GM19099 (cell line): ENCODE results near the gene PCDHGB2.
"Not testable (repeated sequence)": the region's sequence is repeated elsewhere in the genome, so short reads cannot be mapped to it uniquely, and the experiment has no call there.

ENCODE experiments used
- POLR2A ChIP-seq: IDR thresholded peaks from 3 replicates; pipeline ENCODE4 v1.6.1; 2011; ENCODE audit warnings: low read depth; ENCODE audit not compliant: insufficient read length; ENCODE audit errors: extremely low read depth

Gene PCDHGB2

GRCh38 chr5:141371572-141372475 is 12.0 kb downstream of the PCDHGB2 start:
- TF ChIP-seq POLR2A: no peak

GRCh38 chr5:141373673-141374317 is 14.0 kb downstream of the PCDHGB2 start, which contains the start of gene PCDHGA6:
Gene PCDHGA6 (plus strand): TSS chr5:141373891. CDS start chr5:141374084, 193 bp downstream.
- TF ChIP-seq POLR2A: no peak

- no peak for TF ChIP-seq POLR2A
Observed at GRCh38 chr5:141374627-141375026, 14.8 kb downstream of the PCDHGB2 start.

- no peak for TF ChIP-seq POLR2A
Observed at GRCh38 chr5:141382469-141383294, 22.9 kb downstream of the PCDHGB2 start, which contains the start of gene PCDHGA7. Gene PCDHGA7 (plus strand): TSS chr5:141382742. CDS start chr5:141382900, 158 bp downstream.

- no peak for TF ChIP-seq POLR2A
Observed at GRCh38 chr5:141383345-141383744, 23.6 kb downstream of the PCDHGB2 start.

GRCh38 chr5:141384471-141385267 is 24.9 kb downstream of the PCDHGB2 start:
- no peak for TF ChIP-seq POLR2A

GRCh38 chr5:141387557-141388311 is 27.9 kb downstream of the PCDHGB2 start, which contains the start of gene PCDHGB4:
Gene PCDHGB4 (plus strand): TSS chr5:141387698. CDS start chr5:141387885, 187 bp downstream.
- not testable (repeated sequence) for TF ChIP-seq POLR2A

- no peak for TF ChIP-seq POLR2A
Observed at GRCh38 chr5:141388661-141389060, 28.9 kb downstream of the PCDHGB2 start.

GRCh38 chr5:141389153-141390042 is 29.6 kb downstream of the PCDHGB2 start:
- no peak for TF ChIP-seq POLR2A

- TF ChIP-seq POLR2A: no peak
Observed at GRCh38 chr5:141392429-141393198, 32.8 kb downstream of the PCDHGB2 start, which contains the start of gene PCDHGA8. Gene PCDHGA8 (plus strand): TSS chr5:141392633. CDS start chr5:141392814, 181 bp downstream.

GRCh38 chr5:141393267-141393666 is 33.5 kb downstream of the PCDHGB2 start:
- TF ChIP-seq POLR2A: no peak
